ENCODE data around the gene KLHL25. TPM values are rescaled to one million over a fixed set of nuclear protein-coding genes. Genes with fewer than 3 reads are reported as not detected.

Gene KLHL25
- total RNA-seq, 1 experiment from 2014 or later: 4.6 TPM

DNA sequence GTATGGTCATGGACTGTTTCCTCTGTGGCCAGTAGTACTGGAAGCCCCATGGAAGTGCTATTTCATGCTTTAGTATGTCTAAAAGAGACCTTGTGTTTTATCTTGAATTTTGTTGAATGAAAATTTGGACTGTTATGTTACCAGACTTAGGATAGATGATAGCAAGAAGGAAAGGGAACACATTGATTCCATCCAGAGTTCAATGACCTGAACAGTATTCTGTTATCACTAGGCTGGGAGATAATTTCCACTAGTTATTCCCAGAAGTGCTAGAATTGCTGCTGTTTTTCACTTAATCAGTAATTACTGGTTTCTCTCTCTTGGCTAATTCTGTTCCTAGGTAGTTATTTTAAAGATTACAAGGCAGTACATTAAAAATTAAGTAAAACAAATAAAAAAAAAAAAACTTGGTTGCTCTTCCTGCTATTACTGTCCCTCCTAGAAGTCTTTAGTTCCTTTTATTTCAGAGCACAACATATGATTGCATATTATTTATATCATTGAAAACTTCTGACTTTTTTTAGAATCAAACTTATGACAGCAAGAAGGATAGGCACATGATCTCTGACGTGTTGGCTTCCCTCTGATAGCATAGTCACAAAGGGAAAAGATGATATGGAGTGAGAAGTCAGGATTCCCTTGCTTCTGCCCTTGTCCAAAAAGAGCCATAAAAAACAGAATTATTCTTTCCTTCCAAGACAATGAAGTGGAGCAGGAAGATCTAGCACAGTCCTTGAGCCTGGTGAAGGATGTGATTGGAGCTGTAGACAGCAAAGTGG is 72.2 kb downstream of the KLHL25 start:
- no peak for DNase-seq (ENCODE audit: low read depth)

DNA sequence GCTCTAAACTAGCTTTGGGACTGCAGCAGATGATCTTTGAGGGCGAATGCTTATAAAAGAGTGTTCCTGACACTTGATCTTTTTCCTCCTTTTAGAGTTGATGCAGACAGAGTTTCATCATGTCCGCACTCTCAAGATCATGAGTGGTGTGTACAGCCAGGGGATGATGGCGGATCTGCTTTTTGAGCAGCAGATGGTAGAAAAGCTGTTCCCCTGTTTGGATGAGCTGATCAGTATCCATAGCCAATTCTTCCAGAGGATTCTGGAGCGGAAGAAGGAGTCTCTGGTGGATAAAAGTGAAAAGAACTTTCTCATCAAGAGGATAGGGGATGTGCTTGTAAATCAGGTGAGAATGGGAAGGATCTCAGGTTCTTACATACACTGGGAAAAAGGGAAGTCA is 75.7 kb downstream of the KLHL25 start:
- no peak for DNase-seq (ENCODE audit: low read depth)

DNA sequence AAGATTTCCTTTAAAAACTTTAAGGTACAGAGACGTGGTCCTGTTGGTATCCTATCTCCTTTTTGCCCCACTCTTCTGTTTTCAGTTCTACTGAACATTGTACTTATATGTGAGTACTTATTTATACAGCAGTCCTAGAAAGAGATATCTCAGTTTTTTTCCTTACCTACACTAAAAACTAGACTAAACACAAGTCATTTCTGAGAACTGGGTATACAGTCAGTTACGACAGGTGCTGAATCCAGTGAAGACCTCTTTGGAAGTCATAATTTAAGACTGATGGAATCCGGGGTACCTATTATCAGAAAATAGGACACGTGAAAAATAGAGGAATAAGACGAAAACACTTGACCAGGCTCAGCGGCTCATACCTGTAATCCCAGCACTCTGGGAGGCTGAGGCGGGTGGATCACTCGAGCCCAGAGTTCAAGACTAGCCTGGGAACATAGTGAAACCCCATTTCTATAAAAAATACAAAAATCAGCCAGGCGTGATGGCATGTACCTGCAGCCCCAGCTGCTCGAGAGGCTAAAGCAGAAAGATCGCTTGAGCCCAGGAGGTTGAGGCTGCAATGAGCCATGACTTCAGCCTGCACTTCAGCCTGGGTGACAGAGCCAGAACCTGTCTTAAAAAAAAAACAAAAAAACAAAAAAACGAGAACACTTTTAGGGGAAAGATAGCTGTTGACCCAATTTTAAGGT is 76.3 kb downstream of the KLHL25 start:
- no peak for DNase-seq (ENCODE audit: low read depth)

DNA sequence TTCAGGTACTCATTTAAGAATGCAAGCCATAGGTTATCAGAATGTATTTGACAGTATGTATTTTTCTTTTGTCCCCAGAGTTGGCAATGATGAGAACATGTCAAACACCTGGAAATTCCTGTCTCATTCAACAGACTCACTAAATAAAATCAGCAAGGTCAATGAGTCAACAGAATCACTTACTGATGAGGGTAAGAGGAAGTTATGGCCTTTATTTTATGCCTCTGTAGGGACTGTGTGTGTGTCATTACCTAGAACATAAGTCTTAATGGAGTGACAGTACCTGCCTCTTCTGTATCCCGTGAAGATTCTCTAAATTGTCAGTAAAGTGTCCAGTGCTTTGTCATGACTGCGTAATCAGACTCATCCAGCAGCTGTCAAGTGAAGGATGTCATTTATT is 77.5 kb downstream of the KLHL25 start:
- no peak for DNase-seq (ENCODE audit: low read depth)

DNA sequence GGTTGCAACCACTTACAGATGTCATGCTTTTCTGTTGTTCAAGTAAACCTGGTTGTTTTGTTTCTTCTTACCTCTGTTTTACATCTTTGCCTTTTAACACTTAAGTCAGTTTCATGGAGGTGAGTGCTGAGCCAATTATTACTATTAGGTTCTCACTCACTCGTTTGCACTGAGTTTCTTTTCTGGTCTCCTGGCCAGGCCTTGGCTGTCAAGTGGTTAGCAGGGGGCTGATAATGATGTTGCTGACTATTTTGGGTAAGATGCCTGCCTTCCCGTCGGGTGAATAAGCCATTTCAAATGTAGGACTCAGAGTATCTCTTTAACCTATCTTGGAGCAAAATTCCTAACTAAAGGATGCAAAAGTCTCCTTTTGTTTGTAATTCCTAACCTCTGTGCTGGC is 78.5 kb downstream of the KLHL25 start:
- DNase-seq (ENCODE audit: low read depth): no peak

DNA sequence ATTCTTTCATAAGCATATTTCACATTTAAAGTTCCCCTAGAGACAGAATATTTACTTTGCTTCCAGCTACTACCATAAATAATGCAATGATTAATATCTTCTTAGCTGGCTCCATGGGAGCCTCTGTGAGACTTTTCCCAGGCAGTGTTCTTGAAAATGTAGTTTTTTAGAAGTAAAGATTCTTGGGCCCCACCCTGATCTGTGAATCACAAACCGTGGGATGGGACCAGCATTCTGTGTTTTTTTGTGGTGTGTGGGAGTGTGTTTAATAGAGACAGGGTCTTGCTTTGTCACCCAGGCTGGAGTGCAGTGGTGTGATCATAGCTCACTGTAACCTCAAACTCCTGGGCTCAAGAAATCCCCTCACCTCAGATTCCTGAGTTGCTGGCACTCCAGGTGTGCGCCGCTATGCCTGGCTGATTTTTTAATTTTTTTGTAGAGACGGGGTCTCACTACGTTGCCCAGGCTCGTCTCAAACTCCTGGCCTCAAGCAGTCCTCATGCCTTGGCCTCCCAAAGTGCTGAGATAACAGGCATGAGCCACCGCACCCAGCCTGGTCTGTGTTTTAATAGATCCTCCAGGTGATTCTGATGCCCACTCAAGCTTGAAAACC is 83.0 kb downstream of the KLHL25 start:
- DNase-seq (ENCODE audit: low read depth): no peak

DNA sequence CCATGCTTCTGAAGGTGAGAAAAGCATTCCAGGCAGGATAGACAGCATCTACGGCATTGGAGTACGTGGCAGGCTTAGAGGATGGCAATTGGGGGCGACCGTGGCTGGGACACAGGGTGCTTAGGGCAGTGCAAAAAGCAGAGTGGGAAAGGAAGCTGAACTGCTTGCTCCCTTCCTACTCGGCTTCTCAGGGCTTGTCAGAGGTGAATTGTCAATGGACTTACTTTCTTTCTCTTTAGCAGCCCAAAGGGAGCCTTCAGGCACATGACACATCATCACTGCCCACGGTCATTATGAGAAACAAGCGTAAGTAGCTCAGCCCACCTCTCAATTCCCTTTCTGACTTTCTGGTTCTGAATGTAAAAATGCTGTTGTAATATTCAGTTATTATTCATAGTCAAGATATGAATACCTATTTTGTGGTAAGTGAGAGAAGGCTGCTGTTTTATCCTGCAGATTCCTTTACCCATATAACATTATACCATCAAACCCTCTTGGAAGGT is 84.3 kb downstream of the KLHL25 start:
- no peak for DNase-seq (ENCODE audit: low read depth)

Small RNA genes within 50 kb of the gene (small RNA-seq; reads per million reads assigned to genes)
- gene AC021739.1 (not detected), gene MIR1276 (not detected), gene MIR548AP (not detected), gene RNU6-231P (not detected)

Data from HT1080 (cell line).